B cell (primary cell): ENCODE data around the gene ATF6B. TPM values are rescaled to one million over a fixed set of nuclear protein-coding genes. Genes with fewer than 3 reads are reported as not detected.

Experiments used
- ATAC-seq: fragments of 200-7000 bp; cut with Tn5 transposase; one replicate; pipeline ENCODE4 v1.10.0; 2021; ENCODE audit warnings: low read depth, mild to moderate bottlenecking, moderate number of reproducible peaks, moderate library complexity
- CTCF ChIA-PET: fragments of 350-600 bp; sonication (Branson Sonifier 250); formaldehyde crosslinking; loops from one replicate; lab custom pipeline; 2021; ENCODE audit warnings: antibody characterized with exemption, inconsistent platforms; lab: Charles Lee
- POLR2A ChIA-PET: fragments of 350-600 bp; sonication (Branson Sonifier 250); formaldehyde crosslinking; loops from one replicate; lab custom pipeline; 2021; ENCODE audit warnings: antibody characterized with exemption; lab: Charles Lee
- DNase-seq: peaks from one replicate; pipeline ENCODE4 v3.0.0; 2013
- H2AFZ ChIP-seq: 2 replicates; pipeline ENCODE4 v1.6.1; 2012; ENCODE audit warnings: mild to moderate bottlenecking, low read depth, low read length; ENCODE audit not compliant: insufficient read depth, poor library complexity, severe bottlenecking
- H3K27ac ChIP-seq, 2 donors: 1 replicate in 1 of 2; 2 replicates in 1 of 2; pipeline ENCODE4 v1.5.1; 2012 to 2013; ENCODE audit warnings: low read length in 2 of 2, mild to moderate bottlenecking in 2 of 2, moderate library complexity in 1 of 2
- H3K27me3 ChIP-seq, 4 experiments: fragments of 200-600 bp in 1 of 4; sonication (generic) in 1 of 4; replicated peaks in 1 of 4; 1 replicate in 2 of 4; 2 replicates in 2 of 4; pipeline versions ENCODE4 v1.6.1 to v1.7.0; 2013 to 2016; ENCODE audit warnings: low read length in 3 of 4, mild to moderate bottlenecking in 2 of 4, mixed read lengths in 1 of 4, moderate library complexity in 1 of 4; ENCODE audit not compliant: insufficient read depth in 4 of 4, control insufficient read depth in 3 of 4; ENCODE audit errors: control extremely low read depth in 1 of 4
- H3K36me3 ChIP-seq, 2 experiments: replicated peaks in 1 of 2; 1 replicate in 1 of 2; 2 replicates in 1 of 2; pipeline versions ENCODE4 v1.6.1 to v1.7.1; 2013; ENCODE audit warnings: low read length in 1 of 2; ENCODE audit not compliant: insufficient read depth in 2 of 2, control insufficient read depth in 1 of 2; ENCODE audit errors: control extremely low read depth in 1 of 2, extremely low read depth in 1 of 2
- H3K4me1 ChIP-seq, 2 donors: fragments of 200-600 bp in 1 of 2; sonication (generic) in 1 of 2; 1 replicate in 1 of 2; 2 replicates in 1 of 2; pipeline versions ENCODE4 v1.5.1 to v1.6.1; 2013 to 2017; ENCODE audit warnings: low read length in 2 of 2; ENCODE audit not compliant: control insufficient read depth in 2 of 2, insufficient read depth in 2 of 2
- H3K4me2 ChIP-seq: replicated peaks from 2 replicates; pipeline ENCODE3; 2012; ENCODE audit warnings: mild to moderate bottlenecking, low read depth, low read length; ENCODE audit not compliant: poor library complexity, severe bottlenecking
- H3K4me3 ChIP-seq, 5 experiments: fragments of 200-600 bp in 1 of 5; sonication (generic) in 1 of 5; 1 replicate in 3 of 5; 2 replicates in 2 of 5; pipeline versions ENCODE4 v1.5.1 to v1.7.0; 2011 to 2016; ENCODE audit warnings: low read length in 4 of 5, mild to moderate bottlenecking in 4 of 5, low read depth in 2 of 5, control low read depth in 1 of 5, moderate library complexity in 1 of 5; ENCODE audit not compliant: insufficient read depth in 1 of 5; ENCODE audit errors: control extremely low read depth in 1 of 5, extremely low read depth in 1 of 5
- H3K79me2 ChIP-seq: fragments of 200-600 bp; sonication (generic); one replicate; pipeline ENCODE4 v1.6.0; 2016; ENCODE audit warnings: low read length; ENCODE audit not compliant: control insufficient read depth, insufficient read depth
- H3K9ac ChIP-seq: fragments of 200-600 bp; sonication (generic); 2 replicates; pipeline ENCODE4 v1.6.1; 2017; ENCODE audit warnings: mild to moderate bottlenecking, low read length, moderate library complexity
- H3K9me3 ChIP-seq, 3 donors: one replicate each; pipeline versions ENCODE4 v1.6.1 to v1.7.1; 2013; ENCODE audit warnings: low read length in 2 of 3; ENCODE audit not compliant: control insufficient read depth in 2 of 3, insufficient read depth in 1 of 3; ENCODE audit errors: control extremely low read depth in 1 of 3
- H4K20me1 ChIP-seq: 2 replicates; pipeline ENCODE4 v1.6.0; 2012; ENCODE audit warnings: mild to moderate bottlenecking, low read length; ENCODE audit not compliant: insufficient read depth, control insufficient read depth, poor library complexity, severe bottlenecking
- H3K27ac Mint-ChIP-seq: one replicate; pipeline ENCODE4 v1.8.0; 2021; ENCODE audit warnings: mixed read lengths
- H3K27me3 Mint-ChIP-seq: one replicate; pipeline ENCODE4 v1.8.0; 2021; ENCODE audit warnings: mixed read lengths
- H3K4me1 Mint-ChIP-seq: one replicate; pipeline ENCODE4 v1.8.0; 2021; ENCODE audit warnings: mixed read lengths
- H3K4me3 Mint-ChIP-seq: one replicate; pipeline ENCODE4 v1.8.0; 2021; ENCODE audit warnings: mixed read lengths
- H3K9me3 Mint-ChIP-seq: one replicate; pipeline ENCODE4 v1.8.0; 2022; ENCODE audit warnings: mixed read lengths; ENCODE audit not compliant: insufficient read depth
- CTCF ChIP-seq: fragments of 200-600 bp; IDR thresholded peaks from one replicate; pipeline ENCODE4 v1.8.0; 2022; ENCODE audit warnings: antibody characterized with exemption, mild to moderate bottlenecking
- EZH2 ChIP-seq: IDR thresholded peaks from 2 replicates; pipeline ENCODE4 v1.6.1; 2012; ENCODE audit warnings: borderline replicate concordance, low read depth, mild to moderate bottlenecking, moderate library complexity, low read length; ENCODE audit not compliant: insufficient read depth, poor library complexity, severe bottlenecking
- WGBS: methylation state at CpG from one replicate; pipeline ENCODE4 v1.1.5; 2013; ENCODE audit warnings: missing lambda C conversion rate; ENCODE audit not compliant: insufficient coverage; 5-methylcytosine and 5-hydroxymethylcytosine counted together
- intact Hi-C: fragments of 100-400 bp; cut with micrococcal nuclease; formaldehyde crosslinking; loops from one replicate; pipeline ENCODE4 v1.10.0; 2022
- polyA plus RNA-seq: library from polyadenylated mRNA; depleted of rRNA; stranded (reverse); fragments of >200 nt; gene quantifications from 2 replicates; pipeline ENCODE4 v1.2.3, GENCODE V29; 2012
- total RNA-seq, 2 donors: library from RNA; stranded (reverse); fragments of 120-200 nt in 1 of 2; gene quantifications; 1 replicate in 1 of 2; 2 replicates in 1 of 2; pipeline versions ENCODE4 v1.2.3 to v1.2.4, GENCODE V29; 2013 to 2022

Gene ATF6B
- total and polyA plus RNA-seq, 2 donors (not counting 1 experiment from before 2014, with no cell fraction given) = 180 to 201 TPM

GRCh38 chr6:32116674-32117073 is 11.4 kb downstream of the ATF6B start:
- peaks cover 5% of the 10 kb centered on the region for H3K4me1 Mint-ChIP-seq
- ATAC-seq (no peak), DNase-seq (no peak)
- intact Hi-C loops = no loop called here
- Histone ChIP-seq H2AFZ (no peak overlapping the region), H3K4me3 (no peak overlapping the region), H3K9ac (no peak overlapping the region), H3K27me3 (no peaks in the 10 kb centered on the region), H3K4me1 (peaks cover 0 to 3% of the 10 kb centered on the region in 2 donors), H3K79me2 (peaks cover under 1% of the 10 kb centered on the region), H3K9me3 (no peaks in the 10 kb centered on the region), H3K4me2 (no peak overlapping the region), H4K20me1 (peaks cover 7% of the 10 kb centered on the region), H3K27ac (no peak overlapping the region), H3K36me3 (peaks cover 0 to 60% of the 10 kb centered on the region in 2 experiments)
- H3K27ac Mint-ChIP-seq = no peak overlapping the region
- no peak overlapping the region for H3K4me3 Mint-ChIP-seq
- 96% methylated on average over 6 of the region's 7 CpGs for WGBS
- TF ChIP-seq EZH2 = no peak
- peak; percentile 28 for TF ChIP-seq CTCF
- POLR2A ChIA-PET = no interaction called here
- H3K27me3 Mint-ChIP-seq = no peaks in the 10 kb centered on the region
- CTCF ChIA-PET = interaction anchor here (1.7 to 5.0 kb wide), 3 partner anchors 12 to 670 kb away, joined by 4 to 40 read pairs (median 16); partner anchors contain the start of genes ATF6B and FKBPL
- H3K9me3 Mint-ChIP-seq = no peaks in the 10 kb centered on the region

- intact Hi-C loops = no loop called here
- H3K4me3 Mint-ChIP-seq = no peak overlapping the region
- Histone ChIP-seq H3K27ac (no peak overlapping the region), H3K4me3 (no peak overlapping the region), H3K36me3 (peaks cover 0 to 52% of the 10 kb centered on the region in 2 experiments), H2AFZ (no peak overlapping the region), H3K9me3 (no peaks in the 10 kb centered on the region), H3K4me1 (peaks cover 0 to 3% of the 10 kb centered on the region in 2 donors), H3K4me2 (no peak overlapping the region), H4K20me1 (peaks cover 6% of the 10 kb centered on the region), H3K27me3 (no peaks in the 10 kb centered on the region), H3K9ac (no peak overlapping the region), H3K79me2 (no peaks in the 10 kb centered on the region)
- ChIA-PET CTCF (no interaction called here), POLR2A (no interaction called here)
- no peak for DNase-seq
- H3K9me3 Mint-ChIP-seq = no peaks in the 10 kb centered on the region
- no peak for TF ChIP-seq EZH2
- no peak for TF ChIP-seq CTCF
- no peak overlapping the region for H3K27ac Mint-ChIP-seq
- 93% methylated on average over 6 of the region's 6 CpGs for WGBS
- H3K4me1 Mint-ChIP-seq = peaks cover 5% of the 10 kb centered on the region
- H3K27me3 Mint-ChIP-seq = no peaks in the 10 kb centered on the region
- no peak for ATAC-seq
Observed at GRCh38 chr6:32115623-32116022, 12.4 kb downstream of the ATF6B start.
